Thyroid gland (tissue), 4 donors: ENCODE data around the gene NISCH. TPM values are rescaled to one million over a fixed set of nuclear protein-coding genes. Genes with fewer than 3 reads are reported as not detected.

Experiments
- DNase-seq, 2 donors: peaks; one replicate each; pipeline ENCODE4 v3.0.0-alpha.2; 2019
- H3K27ac ChIP-seq, 3 donors: fragments of 200-600 bp; sonication (generic); 1 replicate in 2 of 3; 2 replicates in 1 of 3; pipeline ENCODE4 v1.5.1; 2016 to 2019; ENCODE audit warnings: mild to moderate bottlenecking in 1 of 3, moderate library complexity in 1 of 3
- H3K27me3 ChIP-seq: fragments of 200-600 bp; sonication (generic); one replicate; pipeline ENCODE4 v1.5.1; 2019
- H3K36me3 ChIP-seq, 2 donors: fragments of 200-600 bp; sonication (generic); one replicate each; pipeline ENCODE4 v1.5.1; 2016 to 2019
- H3K4me1 ChIP-seq, 2 donors: fragments of 200-600 bp; sonication (generic); one replicate each; pipeline ENCODE4 v1.5.1; 2017 to 2019
- H3K4me3 ChIP-seq, 3 donors: fragments of 200-600 bp; sonication (generic); replicated peaks in 1 of 3; 1 replicate in 2 of 3; 2 replicates in 1 of 3; pipeline ENCODE4 v1.5.1; 2016; ENCODE audit warnings: mild to moderate bottlenecking in 1 of 3
- H3K9me3 ChIP-seq: fragments of 200-600 bp; sonication (generic); one replicate; pipeline ENCODE4 v1.5.1; 2017
- CTCF ChIP-seq, 6 experiments: fragments of 200-600 bp in 3 of 6; fragments of 450-650 bp in 3 of 6; sonication (generic) in 3 of 6; IDR thresholded peaks; one replicate each; pipeline ENCODE4 v1.5.1; 2016 to 2019; ENCODE audit warnings: antibody characterized with exemption in 6 of 6, mild to moderate bottlenecking in 2 of 6, inconsistent platforms in 1 of 6, moderate library complexity in 1 of 6
- POLR2A ChIP-seq, 2 donors: fragments of 450-650 bp; IDR thresholded peaks; one replicate each; pipeline ENCODE4 v1.6.1; 2017; ENCODE audit warnings: antibody characterized with exemption in 2 of 2, mild to moderate bottlenecking in 2 of 2, moderate library complexity in 1 of 2
- WGBS, 2 donors: methylation state at CpG; one replicate each; pipeline ENCODE4 v1.1.5; 2017; 5-methylcytosine and 5-hydroxymethylcytosine counted together
- intact Hi-C: fragments of 100-400 bp; cut with DNase I; formaldehyde crosslinking; loops from one replicate; pipeline ENCODE4 v1.15.1; 2023
- total RNA-seq, 4 donors: library from RNA; depleted of rRNA; stranded (reverse); fragments of >200 nt; gene quantifications; one replicate each; pipeline ENCODE4 v1.2.3, GENCODE V29; 2016

The NISCH gene
- total RNA-seq, 4 donors from 2014 or later, result 71.8 to 88.2 (median 86.2) TPM

- TF ChIP-seq POLR2A (IDR thresholded peaks at IDR 0.05), result no peak
- TF ChIP-seq CTCF (IDR thresholded peaks at IDR 0.05), result no peak
- Histone ChIP-seq H3K27me3 (no peaks in the 10 kb centered on the region), H3K4me1 (peaks cover 3 to 12% of the 10 kb centered on the region in 2 donors), H3K36me3 (no peaks in the 10 kb centered on the region), H3K4me3 (no peak overlapping the region), H3K27ac (no peak overlapping the region), H3K9me3 (no peaks in the 10 kb centered on the region)
- DNase-seq, result no peak
- intact Hi-C loops, result no loop called here
- 76 to 82% methylated on average over 14 to 21 of the region's 24 CpGs for WGBS, 2 donors
Measured at GRCh38 chr3:52498137-52499054, 43.0 kb downstream of the NISCH start.

- DNase-seq, result no peak
Measured at GRCh38 chr3:52501046-52501445, 45.6 kb downstream of the NISCH start.

GRCh38 chr3:52502001-52502400, 46.6 kb downstream of the NISCH start:
- Histone ChIP-seq H3K27ac (no peak overlapping the region), H3K4me3 (no peak overlapping the region), H3K4me1 (no peaks in the 10 kb centered on the region), H3K9me3 (no peaks in the 10 kb centered on the region), H3K36me3 (no peaks in the 10 kb centered on the region), H3K27me3 (no peaks in the 10 kb centered on the region)
- no peak for TF ChIP-seq CTCF (IDR thresholded peaks at IDR 0.05)
- DNase-seq, result no peak
- intact Hi-C loops, result no loop called here
- 83 to 85% methylated on average over 11 of the region's 11 CpGs for WGBS, 2 donors

More at GRCh38 chr3:52501046-52501445, 45.6 kb downstream of the NISCH start:
- no peaks in the 10 kb centered on the region for H3K27me3 ChIP-seq
- H3K4me3 ChIP-seq, result no peak overlapping the region
- no peaks in the 10 kb centered on the region for H3K9me3 ChIP-seq
- TF ChIP-seq CTCF (IDR thresholded peaks at IDR 0.05), result no peak
- no peak for TF ChIP-seq POLR2A (IDR thresholded peaks at IDR 0.05)
- H3K4me1 ChIP-seq, result no peaks in the 10 kb centered on the region
- WGBS, 2 donors, result 88 to 89% methylated on average over 9 to 10 of the region's 11 CpGs
- no peaks in the 10 kb centered on the region for H3K36me3 ChIP-seq
- no peak overlapping the region for H3K27ac ChIP-seq
- intact Hi-C loops, result no loop called here

- DNase-seq, result no peak
- H3K36me3 ChIP-seq, result no peaks in the 10 kb centered on the region
- H3K4me1 ChIP-seq, result no peaks in the 10 kb centered on the region
- no peaks in the 10 kb centered on the region for H3K9me3 ChIP-seq
- TF ChIP-seq POLR2A (IDR thresholded peaks at IDR 0.05) (no peak), CTCF (IDR thresholded peaks at IDR 0.05) (no peak)
- intact Hi-C loops, result no loop called here
- H3K4me3 ChIP-seq, result no peak overlapping the region
- no peak overlapping the region for H3K27ac ChIP-seq
- 97 to 98% methylated on average over 7 of the region's 11 CpGs for WGBS, 2 donors
- no peaks in the 10 kb centered on the region for H3K27me3 ChIP-seq
Measured at GRCh38 chr3:52502808-52503350, 47.5 kb downstream of the NISCH start.

GRCh38 chr3:52503788-52504424, 48.5 kb downstream of the NISCH start:
- no peak overlapping the region for H3K4me3 ChIP-seq
- intact Hi-C loops, result no loop called here
- WGBS, 2 donors, result 73 to 77% methylated on average over 10 of the region's 23 CpGs

More at GRCh38 chr3:52503788-52504424, 48.5 kb downstream of the NISCH start:
- no peak for DNase-seq
- Histone ChIP-seq H3K36me3 (no peaks in the 10 kb centered on the region), H3K27me3 (no peaks in the 10 kb centered on the region), H3K27ac (no peak overlapping the region), H3K9me3 (no peaks in the 10 kb centered on the region), H3K4me1 (no peaks in the 10 kb centered on the region)
- no peak for TF ChIP-seq CTCF (IDR thresholded peaks at IDR 0.05)
- TF ChIP-seq POLR2A (IDR thresholded peaks at IDR 0.05), result no peak
